ENCODE data around the gene ATF3. TPM values are rescaled to one million over a fixed set of nuclear protein-coding genes. Genes with fewer than 3 reads are reported as not detected.

ATF3 gene
- total RNA-seq, 1 donor from 2014 or later: 15.4 TPM

- DNase-seq (no peak), ATAC-seq (ENCODE audit: poor library complexity) (no peak)
- intact Hi-C loops (cut with DNase I): no loop called here
Observed at GRCh38 chr1:212605441-212606394, 2.8 kb upstream of the ATF3 start.

DNA sequence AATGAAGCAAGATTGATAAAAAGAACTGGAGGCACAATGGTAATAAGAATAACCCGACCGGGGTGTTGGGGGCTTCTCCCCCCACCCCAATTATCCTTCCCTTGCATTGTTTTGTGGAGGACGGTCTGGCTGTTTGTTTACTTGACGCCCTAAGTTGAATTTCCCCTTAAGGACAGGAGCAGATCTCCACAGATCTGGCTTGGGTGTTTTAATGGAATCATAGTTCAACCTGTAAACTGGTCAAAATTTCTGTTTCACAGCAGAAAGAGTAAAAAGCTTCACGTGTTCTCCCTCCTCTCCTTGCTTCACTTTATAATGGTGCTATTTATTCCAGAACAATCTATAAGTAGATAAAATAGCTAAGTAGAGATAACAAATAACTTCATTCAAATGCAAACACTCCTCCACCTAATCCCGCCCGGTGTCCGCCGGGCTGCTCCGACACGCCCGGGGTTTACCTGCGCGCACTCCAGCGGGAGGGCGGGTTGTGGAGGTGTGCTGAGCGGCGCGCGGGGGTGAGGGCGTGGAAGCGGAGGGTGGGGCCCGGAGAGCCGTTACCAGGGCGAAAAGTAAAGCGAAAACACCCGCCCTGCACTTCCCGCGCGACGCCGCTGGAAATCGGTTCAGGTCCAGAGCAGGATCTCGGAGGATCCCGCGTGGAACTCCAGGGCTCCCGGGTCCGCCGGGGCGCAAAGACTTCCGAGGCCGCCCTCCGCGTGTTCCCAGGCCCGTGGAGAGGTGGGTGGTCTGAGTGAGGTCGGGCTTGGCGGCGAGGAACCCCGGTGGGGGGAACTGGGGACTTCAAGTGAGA lies 2.0 kb upstream of the ATF3 start:
- no peak for ATAC-seq (ENCODE audit: poor library complexity)
- intact Hi-C loops (cut with DNase I): no loop called here
- peak; percentile 57 for DNase-seq

GRCh38 chr1:212607206-212607912 lies 1.2 kb upstream of the ATF3 start:
- no peak for ATAC-seq (ENCODE audit: poor library complexity)
- intact Hi-C loops (cut with DNase I): no loop called here
- peak; percentile 45 for DNase-seq

DNA sequence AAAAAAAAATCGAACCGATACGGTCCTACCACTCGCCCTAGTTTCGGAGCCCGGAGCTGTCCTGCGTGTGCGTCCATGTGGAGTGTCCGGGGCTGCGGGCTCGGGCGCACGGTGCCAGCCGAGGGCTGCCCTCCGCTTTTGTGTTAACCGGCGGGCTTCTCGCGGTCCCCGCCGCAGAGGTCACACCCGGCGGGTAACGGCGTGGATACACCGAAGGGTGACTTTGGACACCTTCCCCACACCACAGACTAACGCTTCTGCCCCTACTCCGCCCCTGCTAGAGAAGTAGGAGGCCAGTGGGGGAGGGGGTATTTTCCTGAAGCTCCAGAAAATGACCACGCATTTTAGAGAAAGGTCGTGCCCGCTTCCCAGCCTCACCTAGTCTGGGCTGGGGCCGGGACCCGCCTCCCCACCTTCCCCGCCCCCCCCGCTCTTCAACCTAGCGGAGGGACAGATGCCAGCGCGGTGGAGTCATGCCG lies 609 bp upstream of the ATF3 start:
- intact Hi-C loops (cut with DNase I): loop anchor here (2.0 kb wide), 1 partner anchor 131 kb away; no protein-coding TSS in a partner anchor
- peak; percentile 25 for ATAC-seq (ENCODE audit: poor library complexity)
- peak; percentile 65 for DNase-seq

DNA sequence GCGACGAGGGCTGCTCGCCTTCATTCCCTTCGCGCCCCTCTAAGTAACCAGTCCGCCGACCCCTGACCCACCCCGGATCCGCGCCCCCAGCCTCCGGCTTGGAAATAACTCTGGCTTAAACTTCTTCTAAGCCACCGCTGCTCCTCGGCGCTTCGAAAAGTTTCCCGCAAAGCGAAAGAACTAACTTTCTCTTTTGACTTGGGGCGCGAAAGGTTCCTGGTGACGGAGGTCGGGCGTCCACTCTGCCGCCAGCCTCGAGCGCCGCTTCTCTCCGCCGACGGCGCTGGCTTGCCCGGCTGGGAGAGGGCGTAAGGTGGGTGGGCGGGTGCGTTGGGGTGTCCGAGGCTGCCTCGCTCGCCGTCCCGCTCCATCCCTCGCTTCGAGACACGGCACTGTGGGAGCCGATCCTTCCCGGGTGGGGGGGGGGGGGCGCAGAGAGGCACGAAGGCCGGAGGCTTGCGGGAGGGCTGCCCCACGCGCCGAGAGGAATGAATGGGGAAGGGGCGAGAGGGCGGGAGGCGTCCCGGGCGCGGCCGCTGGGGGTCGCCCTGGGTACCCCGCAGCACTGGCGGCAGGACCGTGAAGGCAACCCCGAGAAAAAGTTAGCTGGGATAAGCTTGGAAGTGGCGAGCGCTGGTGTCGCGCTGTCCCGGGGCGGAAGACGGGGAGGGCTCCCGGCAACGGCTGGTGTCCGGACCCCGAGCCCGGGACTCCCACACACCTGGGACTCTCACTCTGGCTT lies 569 bp downstream of the ATF3 start:
- peak; percentile 69 for DNase-seq
- intact Hi-C loops (cut with DNase I): loop anchor here (2.0 kb wide), 1 partner anchor 132 kb away; no protein-coding TSS in a partner anchor
- peak; percentile 42 for ATAC-seq (ENCODE audit: poor library complexity)

DNA sequence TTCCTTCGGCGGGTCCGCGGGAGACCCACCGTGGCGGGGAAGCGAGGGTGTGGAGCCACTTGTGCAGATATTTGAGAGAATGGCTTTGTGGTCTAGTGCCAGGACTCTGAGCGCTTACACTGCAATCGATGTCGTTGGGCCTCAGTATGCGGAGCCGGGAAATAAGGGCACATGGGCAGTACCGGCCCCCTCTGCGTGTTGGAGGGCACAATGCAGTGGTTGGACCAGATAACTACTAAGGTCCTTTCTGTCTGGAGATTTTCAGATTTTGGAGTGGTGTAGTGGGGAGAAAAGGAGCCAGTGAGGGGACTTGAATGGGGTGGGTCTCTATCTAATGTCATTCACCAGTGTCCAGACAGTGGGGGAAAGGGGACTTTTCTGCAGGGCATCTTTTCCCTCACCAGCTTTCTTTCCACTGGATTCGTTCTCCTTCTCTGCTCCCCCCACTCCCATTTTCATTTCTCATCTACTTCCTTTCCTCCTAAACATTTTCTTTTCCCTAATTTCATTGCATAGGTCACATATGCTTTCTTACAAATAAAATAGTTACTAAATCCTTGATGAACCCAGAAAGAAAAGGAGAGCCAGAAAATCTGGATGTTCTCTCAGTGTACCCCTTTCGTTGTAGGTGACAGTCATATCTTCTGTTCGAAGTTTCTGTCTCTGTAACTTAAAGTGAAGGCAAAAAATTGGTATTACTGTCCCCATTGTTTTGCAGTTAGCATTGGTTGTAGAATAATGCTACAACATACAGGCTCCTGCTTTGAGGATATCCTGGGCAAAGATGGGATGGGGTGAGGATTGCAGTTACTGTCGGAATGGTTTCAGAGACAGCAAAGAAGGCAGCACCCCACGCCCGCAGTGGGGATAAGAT lies 1.4 kb downstream of the ATF3 start:
- DNase-seq: no peak
- intact Hi-C loops (cut with DNase I): loop anchor here (2.0 kb wide), 1 partner anchor 133 kb away; no protein-coding TSS in a partner anchor
- ATAC-seq (ENCODE audit: poor library complexity): no peak

GRCh38 chr1:212610575-212610967 lies 2.0 kb downstream of the ATF3 start:
- no peak for ATAC-seq (ENCODE audit: poor library complexity)
- intact Hi-C loops (cut with DNase I): no loop called here
- DNase-seq: no peak

DNA sequence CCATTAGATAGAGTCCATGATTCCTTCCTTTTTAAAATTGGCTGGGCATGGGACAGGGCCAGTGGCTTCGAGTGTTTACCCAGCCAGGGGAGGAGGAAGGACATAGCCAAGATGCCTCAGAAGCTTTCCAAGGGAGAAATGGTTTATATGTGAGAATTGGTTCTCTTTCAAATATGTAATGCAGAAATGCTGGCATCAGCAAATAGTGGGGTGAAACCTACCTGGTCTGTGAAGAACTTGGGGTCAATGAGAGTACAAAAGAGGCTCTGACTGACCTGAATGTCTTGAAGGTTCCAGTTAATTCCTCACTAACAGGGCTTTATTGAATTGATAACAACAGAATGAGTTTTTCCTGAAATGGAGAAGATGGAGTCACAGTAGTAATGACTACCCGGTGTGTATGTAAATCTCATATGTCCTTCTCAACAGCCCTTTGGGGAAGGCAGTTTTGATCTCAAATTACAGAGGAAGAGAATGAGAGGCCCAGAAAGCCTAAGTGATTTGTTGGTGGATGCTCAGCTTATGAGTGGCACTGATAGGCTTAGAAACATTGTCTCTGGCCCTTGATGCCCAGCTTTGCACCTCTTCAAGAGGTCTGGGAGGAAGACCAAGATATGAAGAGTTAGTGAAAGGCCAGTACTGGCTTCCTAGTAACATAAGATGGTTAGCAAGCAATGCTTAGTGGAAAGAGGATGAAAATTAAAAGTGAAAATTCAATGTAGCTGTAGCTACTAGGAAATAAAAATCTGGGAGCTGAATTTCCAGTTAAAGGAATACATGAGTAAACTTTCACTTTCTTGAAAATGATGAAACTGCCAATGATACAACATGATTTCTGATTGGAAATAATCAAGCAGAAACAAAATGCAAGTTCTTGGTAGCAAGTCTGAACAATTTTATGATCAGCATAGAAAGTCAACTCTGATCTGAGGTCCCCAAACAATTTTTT lies 2.7 kb downstream of the ATF3 start:
- no peak for ATAC-seq (ENCODE audit: poor library complexity)
- intact Hi-C loops (cut with DNase I): no loop called here

GRCh38 chr1:212612041-212612961 lies 3.7 kb downstream of the ATF3 start:
- no peak for DNase-seq
- intact Hi-C loops (cut with DNase I): no loop called here
- no peak for ATAC-seq (ENCODE audit: poor library complexity)

More for the DNA sequence above, 2.7 kb downstream of the ATF3 start:
- no peak for DNase-seq

- ATAC-seq (ENCODE audit: poor library complexity) (no peak), DNase-seq (no peak)
- intact Hi-C loops (cut with DNase I): no loop called here
Observed at GRCh38 chr1:212613440-212614335, 5.1 kb downstream of the ATF3 start.

- intact Hi-C loops (cut with DNase I): no loop called here
- no peak for ATAC-seq (ENCODE audit: poor library complexity)
- no peak for DNase-seq
Observed at GRCh38 chr1:212614453-212615200, 6.1 kb downstream of the ATF3 start.

- intact Hi-C loops (cut with DNase I): no loop called here
- ATAC-seq (ENCODE audit: poor library complexity): no peak
Observed at GRCh38 chr1:212615201-212615470, 6.6 kb downstream of the ATF3 start.

DNA sequence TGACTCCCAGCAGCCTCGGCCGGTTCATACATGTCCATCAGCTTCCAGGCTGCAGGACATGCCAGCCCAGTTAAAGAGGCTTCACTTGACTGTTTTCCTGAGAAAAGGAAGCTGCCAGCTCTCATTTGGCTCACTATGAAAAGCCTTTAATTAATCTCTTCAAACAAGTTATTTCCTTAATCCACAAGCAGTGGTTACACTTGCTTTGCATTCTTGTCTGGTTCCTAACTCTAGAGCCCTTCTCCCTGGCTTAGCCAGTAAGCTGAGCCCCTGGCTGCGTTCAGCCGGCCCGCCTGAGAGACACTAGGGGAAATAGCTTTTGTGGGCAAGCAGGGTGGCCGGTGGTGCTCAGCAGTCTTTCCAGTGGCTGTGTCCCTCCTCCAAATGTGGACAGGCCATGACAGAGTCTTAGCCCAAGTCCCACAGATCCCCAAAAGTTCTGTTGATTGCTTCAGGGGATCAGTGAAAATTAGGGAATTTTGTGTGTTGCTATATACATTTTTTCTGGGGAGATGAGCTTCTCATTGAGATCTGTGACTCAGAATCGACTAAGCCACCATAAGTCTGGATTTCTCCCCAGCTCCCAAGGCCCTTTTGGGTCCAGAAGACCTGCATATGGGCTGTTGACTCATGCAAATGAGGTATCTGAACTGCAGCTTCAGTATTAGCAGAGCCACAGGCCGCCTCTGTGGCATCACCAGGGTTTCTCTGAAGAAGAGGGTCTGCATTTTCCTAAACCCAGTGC lies 10.1 kb downstream of the ATF3 start:
- intact Hi-C loops (cut with DNase I): no loop called here
- ATAC-seq (ENCODE audit: poor library complexity): no peak
- DNase-seq: no peak

More at GRCh38 chr1:212615201-212615470, 6.6 kb downstream of the ATF3 start:
- no peak for DNase-seq
